Measurements from ENCODE around the gene CTNNB1. TPM values are rescaled to one million over a fixed set of nuclear protein-coding genes. Genes with fewer than 3 reads are reported as not detected.

CTNNB1 gene
- total RNA-seq, 2 donors from 2014 or later: 420 to 534 TPM

GRCh38 chr3:41239587-41239986, 40.3 kb downstream of the CTNNB1 start:
- TF ChIP-seq CTCF (conservative IDR thresholded peaks at IDR 0.05): no peak
- Histone ChIP-seq H3K9ac (ENCODE audit: extremely low read depth, low read length, poor library complexity, severe bottlenecking) (no peak overlapping the region), H3K27ac (ENCODE audit: low read depth, low read length) (no peak overlapping the region), H3K9me3 (ENCODE audit: control insufficient read depth, low read length) (no peaks in the 10 kb centered on the region), H3K4me3 (ENCODE audit: low read length) (no peak overlapping the region), H3K36me3 (ENCODE audit: control insufficient read depth, insufficient read depth, low read length) (peaks cover 93% of the 10 kb centered on the region), H3K27me3 (ENCODE audit: control insufficient read depth, insufficient read depth, low read length, poor library complexity, severe bottlenecking) (no peaks in the 10 kb centered on the region), H3K4me1 (ENCODE audit: control insufficient read depth, insufficient read depth, low read length) (peaks cover 35% of the 10 kb centered on the region)
- Mint-ChIP-seq H3K36me3 (ENCODE audit: low read depth) (peaks cover 64% of the 10 kb centered on the region), H3K4me3 (no peak overlapping the region), H3K9me3 (no peaks in the 10 kb centered on the region), H3K27me3 (ENCODE audit: insufficient read depth) (no peaks in the 10 kb centered on the region), H3K27ac (peak overlapping the region; percentile 55), H3K4me1 (peaks cover 58% of the 10 kb centered on the region)
- WGBS, 2 experiments (ENCODE audit: insufficient coverage in 1 of 2, insufficient read length in 1 of 2): 83 to 84% methylated on average over 2 of the region's 2 CpGs
- no peak for DNase-seq

GRCh38 chr3:41241161-41241560, 41.9 kb downstream of the CTNNB1 start:
- Histone ChIP-seq H3K9me3 (ENCODE audit: control insufficient read depth, low read length) (no peaks in the 10 kb centered on the region), H3K36me3 (ENCODE audit: control insufficient read depth, insufficient read depth, low read length) (peaks cover 87% of the 10 kb centered on the region), H3K27me3 (ENCODE audit: control insufficient read depth, insufficient read depth, low read length, poor library complexity, severe bottlenecking) (no peaks in the 10 kb centered on the region), H3K9ac (ENCODE audit: extremely low read depth, low read length, poor library complexity, severe bottlenecking) (no peak overlapping the region), H3K27ac (ENCODE audit: low read depth, low read length) (no peak overlapping the region), H3K4me1 (ENCODE audit: control insufficient read depth, insufficient read depth, low read length) (peaks cover 21% of the 10 kb centered on the region), H3K4me3 (ENCODE audit: low read length) (no peak overlapping the region)
- 92 to 95% methylated on average over 3 to 4 of the region's 4 CpGs for WGBS, 2 experiments (ENCODE audit: insufficient coverage in 1 of 2, insufficient read length in 1 of 2)
- TF ChIP-seq CTCF (conservative IDR thresholded peaks at IDR 0.05): no peak
- Mint-ChIP-seq H3K36me3 (ENCODE audit: low read depth) (peaks cover 69% of the 10 kb centered on the region), H3K4me1 (peaks cover 43% of the 10 kb centered on the region), H3K4me3 (no peak overlapping the region), H3K9me3 (no peaks in the 10 kb centered on the region), H3K27me3 (ENCODE audit: insufficient read depth) (no peaks in the 10 kb centered on the region), H3K27ac (no peak overlapping the region)
- DNase-seq: no peak

GRCh38 chr3:41241800-41242571, 42.7 kb downstream of the CTNNB1 start:
- Histone ChIP-seq H3K27me3 (ENCODE audit: control insufficient read depth, insufficient read depth, low read length, poor library complexity, severe bottlenecking) (no peaks in the 10 kb centered on the region), H3K4me1 (ENCODE audit: control insufficient read depth, insufficient read depth, low read length) (peaks cover 13% of the 10 kb centered on the region), H3K27ac (ENCODE audit: low read depth, low read length) (no peak overlapping the region), H3K9ac (ENCODE audit: extremely low read depth, low read length, poor library complexity, severe bottlenecking) (no peak overlapping the region), H3K4me3 (ENCODE audit: low read length) (no peak overlapping the region), H3K9me3 (ENCODE audit: control insufficient read depth, low read length) (no peaks in the 10 kb centered on the region), H3K36me3 (ENCODE audit: control insufficient read depth, insufficient read depth, low read length) (peaks cover 79% of the 10 kb centered on the region)
- TF ChIP-seq CTCF (conservative IDR thresholded peaks at IDR 0.05): no peak
- H3K4me1 Mint-ChIP-seq: peaks cover 37% of the 10 kb centered on the region
- H3K9me3 Mint-ChIP-seq: no peaks in the 10 kb centered on the region
- DNase-seq: no peak
- no peak overlapping the region for H3K27ac Mint-ChIP-seq
- H3K4me3 Mint-ChIP-seq: no peak overlapping the region
- H3K36me3 Mint-ChIP-seq (ENCODE audit: low read depth): peaks cover 61% of the 10 kb centered on the region
- 95 to 97% methylated on average over 5 to 7 of the region's 7 CpGs for WGBS, 2 experiments (ENCODE audit: insufficient coverage in 1 of 2, insufficient read length in 1 of 2)
- no peaks in the 10 kb centered on the region for H3K27me3 Mint-ChIP-seq (ENCODE audit: insufficient read depth)

Measured in endodermal cell (in vitro differentiated cells).